HEK293T (cell line): ENCODE results near the gene STARD8.

ENCODE experiments used
- CTCF ChIA-PET: fragments of 350-600 bp; formaldehyde crosslinking; extraction: SDS; loops from one replicate; lab custom pipeline; 2021; ENCODE audit warnings: antibody characterized with exemption, inconsistent platforms; lab: Yijun Ruan, JAX
- POLR2A ChIA-PET: fragments of 350-600 bp; formaldehyde crosslinking; extraction: SDS; loops from one replicate; lab custom pipeline; 2020; ENCODE audit warnings: antibody characterized with exemption, inconsistent platforms; lab: Yijun Ruan, JAX
- DNase-seq: peaks from one replicate; pipeline ENCODE4 v3.0.0; 2012; ENCODE audit warnings: mixed read lengths; ENCODE audit errors: extremely low spot score
- ARNT ChIP-seq: fragments of 450-650 bp; IDR thresholded peaks from 2 replicates; pipeline ENCODE4 v1.6.1; 2017; ENCODE audit warnings: mild to moderate bottlenecking
- BHLHE40 ChIP-seq: fragments of 450-650 bp; IDR thresholded peaks from 2 replicates; pipeline ENCODE4 v1.6.1; 2016; ENCODE audit warnings: mild to moderate bottlenecking, moderate library complexity, borderline replicate concordance
- CTBP1 ChIP-seq: fragments of 450-650 bp; IDR thresholded peaks from 2 replicates; pipeline ENCODE4 v1.6.1; 2016; ENCODE audit warnings: borderline replicate concordance
- ELF4 ChIP-seq: fragments of 450-650 bp; IDR thresholded peaks from 2 replicates; pipeline ENCODE4 v1.6.1; 2017; ENCODE audit warnings: antibody characterized with exemption
- FOXA1 ChIP-seq: fragments of 450-650 bp; IDR thresholded peaks from 2 replicates; pipeline ENCODE4 v1.6.1; 2016; ENCODE audit warnings: mild to moderate bottlenecking
- FOXK2 ChIP-seq: fragments of 450-650 bp; IDR thresholded peaks from 2 replicates; pipeline ENCODE4 v1.6.1; 2016; ENCODE audit warnings: mild to moderate bottlenecking
- FOXM1 ChIP-seq: fragments of 450-650 bp; IDR thresholded peaks from 2 replicates; pipeline ENCODE4 v1.6.1; 2017; ENCODE audit warnings: mild to moderate bottlenecking, borderline replicate concordance
- HDGF ChIP-seq: fragments of 450-650 bp; IDR thresholded peaks from 2 replicates; pipeline ENCODE4 v1.6.1; 2017; ENCODE audit warnings: antibody characterized with exemption, borderline replicate concordance
- L3MBTL2 ChIP-seq: fragments of 450-650 bp; conservative IDR thresholded peaks from 2 replicates; pipeline ENCODE4 v1.6.1; 2016; ENCODE audit warnings: mild to moderate bottlenecking
- LEF1 ChIP-seq: fragments of 450-650 bp; IDR thresholded peaks from 2 replicates; pipeline ENCODE4 v1.6.1; 2017; ENCODE audit warnings: mild to moderate bottlenecking, borderline replicate concordance
- NFRKB ChIP-seq: fragments of 450-650 bp; IDR thresholded peaks from 2 replicates; pipeline ENCODE4 v1.6.1; 2016; ENCODE audit warnings: mild to moderate bottlenecking, moderate library complexity
- PKNOX1 ChIP-seq: fragments of 450-650 bp; IDR thresholded peaks from 2 replicates; pipeline ENCODE4 v1.6.1; 2016
- SP1 ChIP-seq: fragments of 450-650 bp; IDR thresholded peaks from 2 replicates; pipeline ENCODE4 v1.6.1; 2017
- SUZ12 ChIP-seq: fragments of 450-650 bp; IDR thresholded peaks from 2 replicates; pipeline ENCODE4 v1.6.1; 2016; ENCODE audit warnings: mild to moderate bottlenecking
- TARDBP ChIP-seq: fragments of 450-650 bp; IDR thresholded peaks from 2 replicates; pipeline ENCODE4 v1.6.1; 2016
- ZNF384 ChIP-seq: fragments of 450-650 bp; IDR thresholded peaks from 2 replicates; pipeline ENCODE4 v1.6.1; 2016

The STARD8 gene

GRCh38 chrX:68658530-68658929, 11.1 kb downstream of the STARD8 start:
- ChIA-PET POLR2A (no interaction called here), CTCF (no interaction called here)
- no peak for DNase-seq

GRCh38 chrX:68659385-68659784, 11.9 kb downstream of the STARD8 start:
- ChIA-PET POLR2A (no interaction called here), CTCF (no interaction called here)
- TF ChIP-seq ELF4 (no peak), BHLHE40 (no peak), FOXA1 (no peak), FOXK2 (no peak), NFRKB (no peak), CTBP1 (no peak), FOXM1 (no peak), SUZ12 (no peak), HDGF (no peak), L3MBTL2 (no peak), SP1 (no peak), ARNT (no peak), LEF1 (no peak), PKNOX1 (no peak), TARDBP (no peak), ZNF384 (no peak)
- no peak for DNase-seq

More at GRCh38 chrX:68658530-68658929, 11.1 kb downstream of the STARD8 start:
- TF ChIP-seq NFRKB (no peak), PKNOX1 (no peak), HDGF (no peak), ELF4 (no peak), ZNF384 (no peak), ARNT (no peak), SUZ12 (no peak), SP1 (no peak)

- POLR2A ChIA-PET: no interaction called here
- TF ChIP-seq ELF4: no peak
- TF ChIP-seq FOXA1: no peak
- TF ChIP-seq PKNOX1: no peak
- TF ChIP-seq TARDBP: no peak
- no peak for TF ChIP-seq HDGF
- TF ChIP-seq CTBP1: no peak
- TF ChIP-seq BHLHE40: no peak
- TF ChIP-seq L3MBTL2: no peak
- no peak for TF ChIP-seq SP1
- TF ChIP-seq ARNT: no peak
- TF ChIP-seq LEF1: no peak
- TF ChIP-seq NFRKB: no peak
- TF ChIP-seq FOXM1: no peak
- no peak for TF ChIP-seq FOXK2
- no peak for TF ChIP-seq SUZ12
- CTCF ChIA-PET: no interaction called here
- DNase-seq: no peak
Observed at GRCh38 chrX:68659786-68660185, 12.3 kb downstream of the STARD8 start.

- TF ChIP-seq TARDBP (no peak), ZNF384 (no peak), PKNOX1 (no peak), FOXM1 (no peak), L3MBTL2 (no peak), SP1 (no peak), FOXK2 (no peak), NFRKB (no peak), FOXA1 (no peak), HDGF (no peak), ARNT (no peak), CTBP1 (no peak), ELF4 (no peak)
- CTCF ChIA-PET: no interaction called here
- no peak for DNase-seq
- POLR2A ChIA-PET: no interaction called here
Observed at GRCh38 chrX:68660746-68661145, 13.3 kb downstream of the STARD8 start.

GRCh38 chrX:68665502-68665901, 18.0 kb downstream of the STARD8 start:
- ChIA-PET POLR2A (no interaction called here), CTCF (interaction anchor here (0.6 kb wide), 1 partner anchor 126 kb away, joined by 3 read pairs; no protein-coding TSS in a partner anchor)
- peak; percentile 39 for DNase-seq
- TF ChIP-seq FOXK2 (no peak), FOXM1 (no peak), CTBP1 (no peak), ZNF384 (no peak), TARDBP (no peak), ARNT (no peak), ELF4 (no peak), SUZ12 (no peak), PKNOX1 (no peak), SP1 (no peak), HDGF (no peak), LEF1 (no peak), NFRKB (no peak), L3MBTL2 (no peak)
